ENCODE results near the gene TMEM88. TPM values are rescaled to one million over a fixed set of nuclear protein-coding genes. Genes with fewer than 3 reads are reported as not detected.

The TMEM88 gene
- total and polyA plus RNA-seq, 2 of the 4 experiments (the other 2 are of a cell fraction) = 2.1 TPM; not detected in 1

GRCh38 chr17:7889166-7889955 is 34.5 kb downstream of the TMEM88 start:
- no peak overlapping the region; the same call in 1 of the 2 replicates for H2BK120ac ChIP-seq (ENCODE audit: low read depth, low read length)
- intact Hi-C loops (cut with micrococcal nuclease) (loop anchor here (2.0 kb wide), 1 partner anchor 27 kb away; no protein-coding TSS in a partner anchor), dilution Hi-C loops (cut with HindIII; ENCODE audit: low sequenced_read_pairs, unreplicated experiment) (no loop called here), in situ Hi-C loops (cut with MboI; ENCODE audit: low sequenced_read_pairs) (no loop called here)
- 0 out of 3 replicates have a peak overlapping the region, but pooled peaks have one; percentile 32 for H2BK15ac ChIP-seq (ENCODE audit: low read depth, low read length)
- H3K9ac ChIP-seq (ENCODE audit: low read depth, low read length) = peak overlapping the region; percentile 79
- peaks cover 17% of the 10 kb centered on the region for H4K20me1 ChIP-seq (ENCODE audit: insufficient read depth, low read length)
- H2AFZ ChIP-seq (replicated peaks; ENCODE audit: low read length, poor library complexity) = peak overlapping the region; percentile 0
- H4K91ac ChIP-seq (ENCODE audit: insufficient read depth, low read depth, low read length) = peak overlapping the region; percentile 93
- H2BK20ac ChIP-seq (ENCODE audit: low read depth, low read length) = no peak overlapping the region
- ChIA-PET CTCF (interaction anchor here (0.6 to 0.9 kb wide), 2 partner anchors 12 to 92 kb away, joined by 3 read pairs; no protein-coding TSS in a partner anchor), POLR2A (ENCODE audit: unreplicated experiment) (interaction anchor here (0.5 kb wide), 1 partner anchor 27 kb away, joined by 9 read pairs; no protein-coding TSS in a partner anchor)
- peak overlapping the region; percentile 89 for H3K14ac ChIP-seq (replicated peaks; ENCODE audit: low read depth, low read length)
- H2AK5ac ChIP-seq (ENCODE audit: low read depth, low read length) = peak overlapping the region; percentile 42
- TF ChIP-seq RCOR1 (IDR thresholded peaks at IDR 0.05; ENCODE audit: insufficient replicate concordance, low read length) = peak; percentile 54
- TF ChIP-seq CHD1 (IDR thresholded peaks at IDR 0.05; ENCODE audit: low read depth, low read length) = no peak
- peak; percentile 47 for TF ChIP-seq CTCF (conservative IDR thresholded peaks at IDR 0.05; ENCODE audit: low read depth, low read length)
- TF ChIP-seq BHLHE40 (IDR thresholded peaks at IDR 0.05; ENCODE audit: low read depth, low read length) = no peak
- TF ChIP-seq RFX5 (IDR thresholded peaks at IDR 0.05; ENCODE audit: low read depth, low read length) = no peak
- TF ChIP-seq MAZ (IDR thresholded peaks at IDR 0.05; ENCODE audit: borderline replicate concordance, low read depth, low read length) = peak; percentile 70; the same call in 1 of the 2 replicates
- no peak for TF ChIP-seq CEBPB (IDR thresholded peaks at IDR 0.05; ENCODE audit: low read depth, low read length)
- TF ChIP-seq NFE2L2 (IDR thresholded peaks at IDR 0.05; ENCODE audit: low read depth, low read length) = no peak
- TF ChIP-seq ELK1 (IDR thresholded peaks at IDR 0.05; ENCODE audit: borderline replicate concordance, low read depth, low read length) = no peak
- peak; percentile 22 for TF ChIP-seq SMC3 (IDR thresholded peaks at IDR 0.05; ENCODE audit: low read depth, low read length)
- TF ChIP-seq RAD21 (IDR thresholded peaks at IDR 0.05; ENCODE audit: low read length) = peak; percentile 22; the same call in 1 of the 2 replicates
- H3K4me2 ChIP-seq (ENCODE audit: low read depth, low read length) = peak overlapping the region; percentile 29
- peaks cover 7% of the 10 kb centered on the region for H3K9me1 ChIP-seq (ENCODE audit: insufficient read depth, low read length)
- H3K9me3 ChIP-seq (ENCODE audit: control insufficient read depth, insufficient read depth, low read length) = no peaks in the 10 kb centered on the region
- H3K27me3 ChIP-seq (ENCODE audit: control insufficient read depth, insufficient read depth, low read length) = no peaks in the 10 kb centered on the region
- peak overlapping the region; percentile 87 for H2AK9ac ChIP-seq (replicated peaks; ENCODE audit: low read depth, low read length, poor library complexity)
- H3K18ac ChIP-seq (ENCODE audit: low read depth, low read length) = no peak overlapping the region
- peaks cover 7 to 66% of the 10 kb centered on the region in 2 experiments for H3K79me1 ChIP-seq (ENCODE audit: low read depth in 1 of 2, low read length in 2 of 2)
- 2% methylated on average over 5 of the region's 11 CpGs; no CpG with 5 or more reads in 1 of the 2 experiments for WGBS, 2 experiments (ENCODE audit: extremely low coverage in 2 of 2, insufficient read length in 1 of 2)
- 0 out of 2 replicates have a peak overlapping the region, but pooled peaks have one; percentile 49 for H3K56ac ChIP-seq (ENCODE audit: extremely low read depth, insufficient read depth, low read length)
- peak overlapping the region; percentile 59 for H3K23ac ChIP-seq (ENCODE audit: low read depth, low read length)
- H3K4me1 ChIP-seq (ENCODE audit: control insufficient read depth, insufficient read depth, low read length) = peaks cover 19% of the 10 kb centered on the region
- BruUV-seq (replicated peaks) = no TSS peak
- H3K4me3 ChIP-seq (ENCODE audit: insufficient read depth, low read depth, low read length) = no peak overlapping the region
- peak; percentile 86 for DNase-seq
- peak overlapping the region; percentile 90 for H3K4ac ChIP-seq (ENCODE audit: low read depth, low read length)
- H3K36me3 ChIP-seq (ENCODE audit: control insufficient read depth, insufficient read depth, low read length) = peaks cover 25% of the 10 kb centered on the region
- H2BK5ac ChIP-seq (ENCODE audit: low read depth, low read length, poor library complexity, severe bottlenecking) = peak overlapping the region; percentile 93
- H4K8ac ChIP-seq (ENCODE audit: low read depth in 2 of 2, low read length in 2 of 2) = peak overlapping the region; percentile 69 to 89; a peak in 2 of 4 replicates
- H3K27ac ChIP-seq (ENCODE audit: insufficient read depth, low read length) = peak overlapping the region; percentile 95
- no peak overlapping the region for H4K5ac ChIP-seq (ENCODE audit: low read depth, low read length)
- ATAC-seq (ENCODE audit: low read depth) = peak; percentile 38

Data from IMR-90 (cell line).